OCI-LY1 (cell line): ENCODE data around the gene GPLD1.

ENCODE experiments used
- CTCF ChIP-seq: fragments of 200-600 bp; sonication (generic), shearing (Covaris generic); IDR thresholded peaks from 2 replicates; pipeline ENCODE4 v1.5.1; 2017; ENCODE audit warnings: mild to moderate bottlenecking, antibody characterized with exemption, low read length, moderate library complexity, mixed read lengths
- EZH2 ChIP-seq: fragments of 200-600 bp; sonication (generic), shearing (Covaris generic); IDR thresholded peaks from 2 replicates; pipeline ENCODE4 v1.8.0; 2017; ENCODE audit warnings: borderline replicate concordance, mixed run types, mild to moderate bottlenecking, antibody characterized with exemption, low read length, moderate library complexity, mixed read lengths

DNA sequence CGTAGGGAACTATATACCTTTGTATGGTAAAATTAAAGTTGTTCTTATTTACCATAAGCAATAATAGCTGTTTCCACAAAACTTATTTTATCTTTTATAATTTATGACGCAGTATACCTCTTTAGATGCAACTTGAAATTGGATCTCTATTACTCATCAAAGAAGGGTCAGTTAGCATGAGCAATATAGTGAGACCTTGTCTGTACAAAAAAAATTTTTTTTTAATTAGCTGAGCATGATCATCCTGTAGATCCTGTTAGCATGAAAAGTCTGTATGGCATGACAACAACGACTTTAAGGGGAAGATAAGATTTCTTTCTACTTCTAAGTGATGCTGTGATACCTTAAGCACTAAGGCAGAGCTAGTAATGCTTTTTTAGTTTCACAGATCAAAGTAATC, 11.3 kb upstream of the GPLD1 start:
- TF ChIP-seq CTCF (no peak), EZH2 (no peak)
